Aorta (tissue), 5 donors: ENCODE results near the gene TMEM179. TPM values are rescaled to one million over a fixed set of nuclear protein-coding genes. Genes with fewer than 3 reads are reported as not detected.

ENCODE experiments used
- ATAC-seq: fragments of 200-7000 bp; cut with Tn5 transposase; one replicate; pipeline ENCODE4 v1.9.1; 2022; ENCODE audit warnings: moderate library complexity; ENCODE audit not compliant: low FRiP score
- DNase-seq, 2 donors: peaks; one replicate each; pipeline ENCODE4 v3.0.0-alpha.2; 2020
- H3K27ac ChIP-seq, 2 donors: one replicate each; pipeline ENCODE4 v1.5.1; 2013; ENCODE audit warnings: low read length in 2 of 2, mild to moderate bottlenecking in 2 of 2, moderate library complexity in 2 of 2, control low read depth in 1 of 2, inconsistent platforms in 1 of 2, low read depth in 1 of 2
- H3K27me3 ChIP-seq, 2 donors: one replicate each; pipeline ENCODE4 v1.6.1; 2013; ENCODE audit warnings: control low read depth in 1 of 2, low read length in 1 of 2, mild to moderate bottlenecking in 1 of 2, moderate library complexity in 1 of 2; ENCODE audit not compliant: insufficient read depth in 2 of 2, control insufficient read depth in 1 of 2
- H3K36me3 ChIP-seq, 2 donors: one replicate each; pipeline ENCODE4 v1.6.1; 2013; ENCODE audit warnings: control low read depth in 1 of 2, low read length in 1 of 2, mild to moderate bottlenecking in 1 of 2; ENCODE audit not compliant: insufficient read depth in 2 of 2, control insufficient read depth in 1 of 2
- H3K4me1 ChIP-seq, 2 donors: one replicate each; pipeline ENCODE4 v1.6.1; 2013; ENCODE audit warnings: low read length in 2 of 2, control low read depth in 1 of 2, mild to moderate bottlenecking in 1 of 2, moderate library complexity in 1 of 2; ENCODE audit not compliant: insufficient read depth in 2 of 2, control insufficient read depth in 1 of 2
- H3K4me3 ChIP-seq, 2 donors: one replicate each; pipeline ENCODE4 v1.5.1; 2013; ENCODE audit warnings: low read length in 2 of 2, control low read depth in 1 of 2, mild to moderate bottlenecking in 1 of 2
- H3K9me3 ChIP-seq: one replicate; pipeline ENCODE4 v1.6.1; 2013; ENCODE audit warnings: mild to moderate bottlenecking, low read length; ENCODE audit not compliant: control insufficient read depth
- WGBS, 2 donors: extraction: QIAGEN DNeasy Blood & Tissue Kit; methylation state at CpG; one replicate each; pipeline ENCODE4 v1.1.7; 2013; 5-methylcytosine and 5-hydroxymethylcytosine counted together
- intact Hi-C, 2 donors: fragments of 100-400 bp; cut with DNase I; formaldehyde crosslinking; loops; one replicate each; pipeline versions ENCODE4 v1.14.2 to v1.15.0; 2022
- polyA plus RNA-seq, 2 donors: library from polyadenylated mRNA; stranded (reverse); fragments of 200-250 nt; gene quantifications; one replicate each; pipeline ENCODE4 v1.2.3, GENCODE V29; 2013
- total RNA-seq, 2 donors: library from RNA; stranded (reverse); fragmentation: NEBNext Ultra II Directional; extraction: Animal tissue kit (Norgen Biotek cat#: 25700); gene quantifications; one replicate each; pipeline ENCODE4 v1.2.1, GENCODE V29; 2021
- donor health status: healthy with polysubstance abuse.
- donor health status: Bipolar disorder and iron deficiency.
- donor health status: DM: no; HTN: no; CAD: no.
- donor health status: DM: no; HTN: no; CAD: no.
- donor health status: DM: yes; HTN: yes; CAD: no.

Gene TMEM179
- total and polyA plus RNA-seq, 4 donors, result not detected

DNA sequence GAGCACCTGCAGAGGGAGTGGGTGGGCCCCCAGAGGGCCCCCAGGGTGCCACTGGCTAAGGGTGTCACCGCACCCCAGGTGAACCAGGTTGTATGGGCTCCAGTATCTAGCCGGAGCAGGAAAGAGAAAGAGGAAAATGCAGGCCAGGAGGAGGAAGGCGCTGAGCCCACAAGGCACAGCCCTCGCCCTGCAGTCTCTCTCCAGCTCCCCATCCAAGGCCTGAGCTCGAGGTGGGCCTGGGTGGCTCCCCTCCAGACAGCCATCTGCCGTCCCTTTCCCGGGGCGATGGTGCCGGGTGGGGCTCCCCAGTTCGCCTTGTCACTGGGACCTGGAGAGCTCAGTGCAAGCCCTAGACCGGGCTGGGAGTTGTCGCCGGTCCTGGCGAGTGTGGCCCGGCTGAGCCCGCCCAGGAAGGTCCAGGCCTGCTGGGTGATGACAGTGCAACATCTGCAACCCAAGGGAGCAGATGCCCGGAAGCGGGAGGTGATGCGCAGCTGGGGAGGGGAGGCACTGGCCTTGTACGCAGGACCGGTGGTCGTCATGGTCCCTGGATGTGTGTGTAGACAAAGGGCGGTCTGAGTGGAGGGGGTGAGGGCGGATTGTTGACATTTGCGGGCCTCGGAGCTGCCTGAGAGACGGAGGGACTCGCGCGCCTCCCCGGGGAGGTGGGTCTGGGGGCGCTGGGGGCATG, 716 bp downstream of the TMEM179 start:
- Histone ChIP-seq H3K9me3 (no peaks in the 10 kb centered on the region), H3K36me3 (no peaks in the 10 kb centered on the region), H3K4me3 (no peak overlapping the region), H3K27ac (no peak overlapping the region), H3K4me1 (no peaks in the 10 kb centered on the region), H3K27me3 (no peaks in the 10 kb centered on the region)
- no peak for ATAC-seq
- intact Hi-C loops, result no loop called here
- WGBS, 2 donors, result 29% methylated on average over 30 to 32 of the region's 32 CpGs
- DNase-seq, result no peak

DNA sequence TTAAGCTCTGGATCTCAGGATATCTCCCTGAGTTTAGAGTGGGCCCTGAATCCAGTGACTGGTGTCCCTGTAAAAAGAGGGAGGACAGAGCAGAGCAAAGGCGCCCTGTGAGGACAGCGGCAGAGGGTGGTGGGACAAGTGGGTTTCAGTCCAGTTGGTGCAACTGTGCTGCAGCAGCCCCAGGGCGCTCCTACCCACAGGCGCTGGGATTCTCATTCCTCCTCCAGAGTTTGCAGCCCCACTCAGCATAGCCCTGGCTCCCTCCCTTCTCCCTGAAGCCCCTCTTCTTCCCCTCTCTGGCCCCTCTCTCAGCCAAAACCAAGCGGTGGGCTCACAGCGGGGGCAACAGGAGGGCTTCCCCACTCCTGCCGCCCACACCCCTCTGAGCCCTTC, 1.6 kb downstream of the TMEM179 start:
- no peaks in the 10 kb centered on the region for H3K27me3 ChIP-seq
- intact Hi-C loops, result no loop called here
- ATAC-seq, result no peak

DNA sequence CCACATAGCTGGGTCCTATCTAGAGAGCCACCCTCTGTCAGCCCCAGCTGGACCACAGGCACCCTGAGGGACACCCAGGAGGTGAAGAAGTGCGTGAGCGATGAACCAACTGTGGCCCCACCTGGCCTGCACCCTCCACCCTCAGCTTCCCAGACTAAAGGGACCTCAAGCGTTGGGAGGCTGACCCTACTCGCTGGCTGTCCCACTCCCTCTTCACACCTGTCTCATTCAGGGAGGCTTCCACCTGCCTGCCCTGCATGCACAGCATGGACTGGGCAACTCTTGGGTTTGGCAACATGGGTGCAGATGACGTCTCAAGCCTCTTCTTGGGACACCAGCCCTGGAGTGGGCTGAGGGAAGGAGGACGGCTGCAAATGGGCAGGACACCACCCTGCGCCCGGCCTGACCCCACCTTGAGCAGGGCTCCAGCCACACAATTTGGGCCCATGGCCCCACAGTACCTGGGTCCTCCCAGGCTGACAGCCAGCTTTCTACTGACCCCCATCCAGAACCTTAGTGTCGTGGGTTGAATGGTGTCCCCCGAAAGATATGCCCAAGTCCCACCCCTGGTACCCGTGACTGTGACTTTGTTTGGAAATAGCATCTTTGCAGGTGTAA, 2.1 kb downstream of the TMEM179 start:
- Histone ChIP-seq H3K36me3 (no peaks in the 10 kb centered on the region), H3K27me3 (no peaks in the 10 kb centered on the region), H3K9me3 (no peaks in the 10 kb centered on the region), H3K4me1 (no peaks in the 10 kb centered on the region), H3K27ac (no peak overlapping the region), H3K4me3 (no peak overlapping the region)
- intact Hi-C loops, result no loop called here
- WGBS, 2 donors, result 89 to 90% methylated on average over 11 of the region's 11 CpGs
- DNase-seq (no peak), ATAC-seq (no peak)

More for the DNA sequence above, 1.6 kb downstream of the TMEM179 start:
- WGBS, 2 donors, result 71 to 83% methylated on average over 6 to 7 of the region's 7 CpGs
- no peak for DNase-seq
- no peak overlapping the region for H3K4me3 ChIP-seq
- no peak overlapping the region for H3K27ac ChIP-seq
- no peaks in the 10 kb centered on the region for H3K36me3 ChIP-seq
- no peaks in the 10 kb centered on the region for H3K9me3 ChIP-seq
- no peaks in the 10 kb centered on the region for H3K4me1 ChIP-seq

DNA sequence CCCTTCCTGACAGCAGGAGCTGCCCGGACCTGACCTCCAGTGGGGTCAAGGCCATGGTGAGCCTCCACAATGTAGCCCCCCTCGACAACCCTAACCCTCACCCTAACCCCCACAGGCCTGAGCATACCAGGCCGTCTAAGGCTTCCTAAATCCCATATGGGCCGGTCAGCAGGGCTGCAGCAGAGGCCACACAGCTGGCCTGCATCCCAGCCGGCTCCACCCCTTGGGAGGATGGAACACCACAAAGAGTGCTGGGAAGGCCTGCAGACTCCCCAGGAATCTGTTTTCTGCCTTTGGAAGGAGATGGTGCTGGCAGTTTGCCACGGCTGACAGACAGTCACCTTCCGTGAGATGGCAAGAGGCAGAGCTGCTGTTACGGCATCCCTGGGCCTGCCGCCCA, 2.8 kb downstream of the TMEM179 start:
- H3K4me1 ChIP-seq, result no peaks in the 10 kb centered on the region
- WGBS, 2 donors, result 43 to 50% methylated on average over 8 to 9 of the region's 9 CpGs
- H3K9me3 ChIP-seq, result no peaks in the 10 kb centered on the region
- H3K36me3 ChIP-seq, result no peaks in the 10 kb centered on the region
- no peak for ATAC-seq
- no peaks in the 10 kb centered on the region for H3K27me3 ChIP-seq
- intact Hi-C loops, result no loop called here
- H3K27ac ChIP-seq, result no peak overlapping the region
- no peak overlapping the region for H3K4me3 ChIP-seq
- no peak for DNase-seq

DNA sequence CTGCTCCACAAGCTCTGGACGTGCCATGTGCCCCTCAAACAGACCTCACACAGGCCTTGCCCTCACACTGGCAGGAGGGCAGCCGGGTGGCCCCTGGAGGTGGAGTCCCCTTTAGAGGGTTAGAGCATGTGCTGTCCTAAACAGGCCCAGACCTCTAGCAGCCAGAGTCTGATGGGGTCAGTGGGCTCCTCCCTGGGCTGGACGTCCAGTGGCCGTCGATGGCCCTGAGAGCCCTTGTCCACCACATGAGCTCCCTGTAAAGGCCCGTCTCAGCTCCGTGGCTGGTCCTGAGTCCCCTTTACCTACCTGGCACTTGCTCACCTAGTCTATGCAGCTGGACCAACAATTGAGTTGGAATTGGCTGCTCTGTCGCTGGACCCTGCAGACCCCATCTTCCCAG, 3.8 kb downstream of the TMEM179 start:
- Histone ChIP-seq H3K4me3 (no peak overlapping the region), H3K27ac (no peak overlapping the region), H3K9me3 (no peaks in the 10 kb centered on the region), H3K4me1 (no peaks in the 10 kb centered on the region), H3K36me3 (no peaks in the 10 kb centered on the region), H3K27me3 (no peaks in the 10 kb centered on the region)
- no peak for ATAC-seq
- no peak for DNase-seq
- 77 to 84% methylated on average over 8 of the region's 8 CpGs for WGBS, 2 donors
- intact Hi-C loops, result no loop called here

DNA sequence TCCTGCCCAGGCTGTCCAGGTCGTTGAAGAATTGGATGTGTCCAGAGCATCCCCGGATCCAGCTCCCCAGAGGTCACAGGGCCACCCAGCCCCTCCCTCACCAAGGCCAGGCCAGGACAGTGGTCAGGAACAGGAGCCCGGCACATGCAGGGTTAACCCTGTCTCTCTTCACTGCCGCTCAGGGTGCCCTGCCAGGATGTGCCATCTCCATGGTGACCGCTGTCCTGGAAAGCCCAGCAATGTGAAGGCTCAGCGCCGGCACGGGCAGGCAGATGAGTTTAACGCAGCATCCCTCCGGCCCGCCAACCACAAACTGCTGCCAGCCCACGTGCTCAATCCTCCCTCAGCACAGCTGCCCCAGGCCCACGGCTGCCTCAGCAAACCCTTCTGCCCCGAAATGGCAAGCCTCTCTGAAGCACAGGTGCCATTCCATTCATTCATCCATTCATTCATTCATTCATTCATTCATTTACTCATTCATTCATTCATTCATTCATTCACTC, 4.4 kb downstream of the TMEM179 start:
- DNase-seq (peak in 1 of 2 donors; percentile 64), ATAC-seq (no peak)
- no peak overlapping the region for H3K4me3 ChIP-seq
- intact Hi-C loops, result no loop called here
- H3K27ac ChIP-seq, result no peak overlapping the region
- no peaks in the 10 kb centered on the region for H3K4me1 ChIP-seq
- H3K9me3 ChIP-seq, result no peaks in the 10 kb centered on the region
- 23% methylated on average over 14 of the region's 14 CpGs for WGBS, 2 donors
- H3K36me3 ChIP-seq, result no peaks in the 10 kb centered on the region
- no peaks in the 10 kb centered on the region for H3K27me3 ChIP-seq

DNA sequence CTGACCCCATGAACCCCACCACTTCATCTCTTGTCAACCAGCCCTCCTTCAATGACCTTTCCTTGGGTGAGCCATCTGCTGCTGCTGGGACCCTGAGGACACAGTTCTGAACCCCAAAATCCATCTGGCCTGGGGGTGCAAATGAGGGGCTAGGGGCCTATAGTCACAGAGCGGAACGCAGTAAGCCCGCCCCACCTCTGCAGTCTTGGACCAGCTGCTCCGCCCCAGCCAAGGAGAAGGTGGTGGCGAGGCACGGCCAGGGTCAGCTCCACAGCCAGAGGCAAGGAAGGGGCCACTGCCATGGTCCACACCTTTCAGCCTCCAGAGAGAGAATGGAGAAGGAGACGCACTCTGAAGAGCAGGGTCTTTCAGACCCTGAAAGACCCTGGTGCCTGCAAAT, 5.1 kb downstream of the TMEM179 start:
- WGBS, 2 donors, result 91 to 93% methylated on average over 7 of the region's 7 CpGs
- Histone ChIP-seq H3K36me3 (no peaks in the 10 kb centered on the region), H3K4me3 (no peak overlapping the region), H3K4me1 (no peaks in the 10 kb centered on the region), H3K27ac (no peak overlapping the region), H3K9me3 (no peaks in the 10 kb centered on the region), H3K27me3 (no peaks in the 10 kb centered on the region)
- intact Hi-C loops, result no loop called here
- ATAC-seq, result no peak
- no peak for DNase-seq

DNA sequence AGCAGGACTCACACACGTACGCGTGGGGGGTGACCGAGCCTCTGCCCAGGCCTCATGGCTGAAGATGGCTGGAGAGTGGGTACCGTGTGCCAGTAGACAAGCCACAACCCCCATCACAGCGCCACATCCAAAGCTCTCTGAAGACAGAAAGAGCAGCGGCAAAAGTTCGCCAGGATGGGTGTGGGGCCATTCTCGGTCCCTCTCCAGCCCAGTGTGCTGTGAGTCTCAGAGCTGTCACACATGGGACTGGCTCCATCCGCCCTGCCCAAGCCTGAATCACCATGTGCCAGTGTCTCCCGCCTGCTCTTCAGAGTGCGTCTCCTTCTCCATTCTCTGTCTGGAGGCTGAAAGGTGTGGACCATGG, 5.7 kb downstream of the TMEM179 start:
- DNase-seq (no peak), ATAC-seq (no peak)
- no peaks in the 10 kb centered on the region for H3K4me1 ChIP-seq
- WGBS, 2 donors, result 80 to 90% methylated on average over 12 of the region's 12 CpGs
- no peaks in the 10 kb centered on the region for H3K36me3 ChIP-seq
- H3K9me3 ChIP-seq, result no peaks in the 10 kb centered on the region
- intact Hi-C loops, result no loop called here
- H3K4me3 ChIP-seq, result no peak overlapping the region
- no peaks in the 10 kb centered on the region for H3K27me3 ChIP-seq
- no peak overlapping the region for H3K27ac ChIP-seq
